Stimulated activated CD8-positive, alpha-beta memory T cell treated with anti-CD3 and anti-CD28 coated beads, Interleukin-7, amount 100 ng/mL, for 48 hours (primary cell): ENCODE data around the gene KRTAP20-3.

Experiments used
- DNase-seq, 2 donors: peaks; one replicate each; pipeline ENCODE4 v3.0.0-alpha.2; 2020; ENCODE audit warnings: low read depth in 1 of 2; ENCODE audit errors: extremely low read depth in 1 of 2

KRTAP20-3 gene

DNA sequence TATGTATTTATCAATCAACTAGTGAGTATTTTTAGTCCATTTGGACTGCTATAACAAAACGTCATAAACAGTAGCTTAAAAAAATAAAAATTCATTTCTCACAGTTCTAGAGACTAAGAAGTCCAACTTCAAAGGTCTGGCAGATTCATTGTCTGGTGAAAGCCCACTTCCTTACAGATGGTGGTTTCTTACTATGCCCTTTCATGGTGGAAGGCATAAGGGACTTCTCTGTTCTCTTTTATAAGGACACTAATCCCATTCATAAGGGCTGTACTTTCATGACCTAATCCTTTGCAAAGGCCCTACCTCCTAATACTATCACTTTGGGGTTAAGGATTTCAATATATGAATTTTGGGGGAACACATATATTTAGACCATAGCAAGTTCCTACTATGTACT, 37.9 kb downstream of the KRTAP20-3 start:
- DNase-seq: no peak

DNA sequence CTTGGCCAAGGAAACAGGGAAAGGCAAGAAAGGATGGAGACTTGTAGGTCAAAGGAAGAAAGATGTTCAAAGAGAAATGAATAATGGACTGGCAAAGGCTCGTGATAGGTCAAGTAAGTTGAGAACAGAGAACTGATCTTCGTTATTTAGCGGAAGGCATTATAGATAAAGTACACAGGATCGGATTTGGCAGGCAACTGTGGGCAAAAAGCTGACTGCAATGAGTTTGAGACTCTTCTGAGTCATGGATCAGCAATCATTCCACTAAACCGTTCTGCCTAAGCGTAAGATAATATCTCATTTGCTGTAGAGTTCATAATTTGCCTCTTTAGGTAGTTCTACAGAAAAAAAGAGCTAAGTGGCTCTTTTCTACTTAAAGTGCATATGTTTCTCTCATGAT, 41.8 kb downstream of the KRTAP20-3 start:
- no peak for DNase-seq

DNA sequence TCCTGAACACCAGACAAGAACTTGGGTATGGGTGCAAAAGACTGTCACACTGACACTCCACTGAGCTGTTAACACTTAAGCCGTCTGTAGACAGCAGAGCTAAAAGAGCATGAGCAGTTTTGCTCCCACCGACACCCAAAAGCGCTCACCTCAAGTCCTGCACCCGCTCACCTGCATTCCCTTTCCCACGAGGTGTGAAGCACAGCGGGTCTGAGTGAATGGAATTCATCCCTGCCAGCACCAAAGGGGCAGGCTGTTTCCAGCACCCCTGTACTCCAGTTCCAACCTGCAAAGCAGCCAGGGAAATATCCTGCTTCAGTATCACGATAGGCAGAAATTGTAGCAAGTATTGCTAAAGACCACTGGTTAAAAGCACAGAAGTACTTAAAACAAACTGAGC, 47.2 kb downstream of the KRTAP20-3 start:
- DNase-seq: no peak
